ENCODE results near the gene MLXIP. TPM values are rescaled to one million over a fixed set of nuclear protein-coding genes. Genes with fewer than 3 reads are reported as not detected.

MLXIP gene
- total RNA-seq, 1 experiment from 2014 or later = 46.3 TPM

GRCh38 chr12:122076743-122077495, 1.6 kb upstream of the MLXIP start:
- peaks cover 26 to 39% of the 10 kb centered on the region in 2 experiments for H3K4me1 ChIP-seq (ENCODE audit: control insufficient read depth in 1 of 2, insufficient read depth in 2 of 2, low read length in 2 of 2)
- H3K9me3 ChIP-seq (ENCODE audit: control insufficient read depth in 1 of 2, insufficient read depth in 1 of 2, low read depth in 1 of 2, low read length in 2 of 2) = no peaks in the 10 kb centered on the region
- H3K4me3 ChIP-seq (replicated peaks in 1 of 2; ENCODE audit: low read depth in 1 of 2, low read length in 2 of 2) = no peak overlapping the region
- H3K36me3 ChIP-seq (ENCODE audit: control insufficient read depth in 1 of 2, insufficient read depth in 2 of 2, low read length in 2 of 2) = peaks cover 0 to 6% of the 10 kb centered on the region in 2 experiments; a peak in 1 of 4 replicates
- intact Hi-C loops (cut with micrococcal nuclease) = no loop called here
- DNase-seq (ENCODE audit: low read depth, low spot score) = no peak
- TF ChIP-seq FOSL1 (IDR thresholded peaks at IDR 0.05; ENCODE audit: low read depth) (no peak), YY1 (IDR thresholded peaks at IDR 0.05; ENCODE audit: extremely low read depth, insufficient replicate concordance, low read depth, low read length) (no peak), SP1 (IDR thresholded peaks at IDR 0.05; ENCODE audit: low read depth) (no peak), REST (IDR thresholded peaks at IDR 0.05; ENCODE audit: low read depth) (no peak), ZNF274 (IDR thresholded peaks at IDR 0.05; ENCODE audit: low read depth, low read length) (no peak), TCF7L2 (IDR thresholded peaks at IDR 0.05; ENCODE audit: borderline replicate concordance, extremely low read depth, insufficient read depth, insufficient read length) (no peak), ZFX (IDR thresholded peaks at IDR 0.05) (no peak), POLR2A (IDR thresholded peaks at IDR 0.05; ENCODE audit: borderline replicate concordance, extremely low read depth, insufficient read depth, insufficient read length) (no peak)
- TF ChIP-seq, protein P1, sequence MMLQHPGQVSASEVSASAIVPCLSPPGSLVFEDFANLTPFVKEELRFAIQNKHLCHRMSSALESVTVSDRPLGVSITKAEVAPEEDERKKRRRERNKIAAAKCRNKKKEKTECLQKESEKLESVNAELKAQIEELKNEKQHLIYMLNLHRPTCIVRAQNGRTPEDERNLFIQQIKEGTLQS (IDR thresholded peaks at IDR 0.05) = no peak
- TF ChIP-seq, protein P2, sequence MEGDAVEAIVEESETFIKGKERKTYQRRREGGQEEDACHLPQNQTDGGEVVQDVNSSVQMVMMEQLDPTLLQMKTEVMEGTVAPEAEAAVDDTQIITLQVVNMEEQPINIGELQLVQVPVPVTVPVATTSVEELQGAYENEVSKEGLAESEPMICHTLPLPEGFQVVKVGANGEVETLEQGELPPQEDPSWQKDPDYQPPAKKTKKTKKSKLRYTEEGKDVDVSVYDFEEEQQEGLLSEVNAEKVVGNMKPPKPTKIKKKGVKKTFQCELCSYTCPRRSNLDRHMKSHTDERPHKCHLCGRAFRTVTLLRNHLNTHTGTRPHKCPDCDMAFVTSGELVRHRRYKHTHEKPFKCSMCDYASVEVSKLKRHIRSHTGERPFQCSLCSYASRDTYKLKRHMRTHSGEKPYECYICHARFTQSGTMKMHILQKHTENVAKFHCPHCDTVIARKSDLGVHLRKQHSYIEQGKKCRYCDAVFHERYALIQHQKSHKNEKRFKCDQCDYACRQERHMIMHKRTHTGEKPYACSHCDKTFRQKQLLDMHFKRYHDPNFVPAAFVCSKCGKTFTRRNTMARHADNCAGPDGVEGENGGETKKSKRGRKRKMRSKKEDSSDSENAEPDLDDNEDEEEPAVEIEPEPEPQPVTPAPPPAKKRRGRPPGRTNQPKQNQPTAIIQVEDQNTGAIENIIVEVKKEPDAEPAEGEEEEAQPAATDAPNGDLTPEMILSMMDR (IDR thresholded peaks at IDR 0.05 in 2 of 3, conservative IDR thresholded peaks at IDR 0.05 in 1 of 3; ENCODE audit: borderline replicate concordance in 1 of 3, insufficient read depth in 1 of 3, low read depth in 2 of 3, low read length in 2 of 3) = no peak
- CTCF ChIA-PET = no interaction called here
- POLR2A ChIA-PET = interaction anchor here (0.6 kb wide), 1 partner anchor 37 kb away, joined by 5 read pairs; no protein-coding TSS in a partner anchor
- BruUV-seq (replicated peaks) = no TSS peak
- no peak overlapping the region for H3K27ac ChIP-seq (ENCODE audit: low read depth, low read length)
- no peaks in the 10 kb centered on the region for H4K20me1 ChIP-seq (ENCODE audit: insufficient read depth)
- H3K79me2 ChIP-seq (ENCODE audit: insufficient read depth, low read length) = peaks cover 30% of the 10 kb centered on the region
- H3K9me2 ChIP-seq (ENCODE audit: insufficient read depth) = no peaks in the 10 kb centered on the region
- RAD21 ChIA-PET (ENCODE audit: low non-redundant PET in 1 of 2, low total read pairs in 2 of 2, uncharacterized antibody in 2 of 2, unreplicated experiment in 2 of 2) = no interaction called here
- no peak overlapping the region for H3K4me2 ChIP-seq (ENCODE audit: low read length)
- ATAC-seq = no peak
- H3K9ac ChIP-seq (ENCODE audit: low read length) = no peak overlapping the region
- no peak overlapping the region for H2AFZ ChIP-seq (ENCODE audit: low read depth, low read length, poor library complexity, severe bottlenecking)
- H3K27me3 ChIP-seq (ENCODE audit: insufficient read depth, low read length) = no peaks in the 10 kb centered on the region

Measured in HCT116 (cell line).